Cortex of kidney (tissue), 1 donor: ENCODE data around the gene IGFL1.
"Not testable (repeated sequence)": the region's sequence is repeated elsewhere in the genome, so short reads cannot be mapped to it uniquely, and the experiment has no call there.

Experiments
- DNase-seq: peaks from one replicate; lab custom pipeline; 2025; lab: John Stamatoyannopoulos, UW

Gene IGFL1

GRCh38 chr19:46229442-46229841 lies at the start of gene IGFL1:
Gene IGFL1 (plus strand): TSS chr19:46229742. CDS start chr19:46229775, 33 bp downstream.
- DNase-seq = no peak

GRCh38 chr19:46180701-46181387 lies 48.7 kb upstream of the IGFL1 start:
- no peak for DNase-seq

GRCh38 chr19:46181388-46181779 lies 48.2 kb upstream of the IGFL1 start:
- DNase-seq = no peak

- no peak for DNase-seq
These were observed 47.1 kb upstream of the IGFL1 start for GRCh38 chr19:46182476-46182875.

GRCh38 chr19:46184775-46185710 lies 44.5 kb upstream of the IGFL1 start:
- DNase-seq = not testable (repeated sequence)

GRCh38 chr19:46186101-46186716 lies 43.3 kb upstream of the IGFL1 start:
- DNase-seq = no peak

- DNase-seq = no peak
These were observed 42.8 kb upstream of the IGFL1 start for GRCh38 chr19:46186717-46187101.

- DNase-seq = no peak
These were observed 39.3 kb upstream of the IGFL1 start for GRCh38 chr19:46189971-46190888.

GRCh38 chr19:46191356-46191755 lies 38.2 kb upstream of the IGFL1 start:
- no peak for DNase-seq

- no peak for DNase-seq
These were observed 37.6 kb upstream of the IGFL1 start for GRCh38 chr19:46191972-46192371.

- DNase-seq = not testable (repeated sequence)
These were observed 36.9 kb upstream of the IGFL1 start for GRCh38 chr19:46192626-46192991.

GRCh38 chr19:46192992-46193650 lies 36.4 kb upstream of the IGFL1 start:
- no peak for DNase-seq

GRCh38 chr19:46193678-46194077 lies 35.9 kb upstream of the IGFL1 start:
- DNase-seq = no peak

GRCh38 chr19:46195104-46195503 lies 34.4 kb upstream of the IGFL1 start:
- no peak for DNase-seq

GRCh38 chr19:46195919-46196318 lies 33.6 kb upstream of the IGFL1 start:
- not testable (repeated sequence) for DNase-seq

- DNase-seq = no peak
These were observed 33.0 kb upstream of the IGFL1 start for GRCh38 chr19:46196410-46197124.

- DNase-seq = no peak
These were observed 32.0 kb upstream of the IGFL1 start for GRCh38 chr19:46197314-46198070.

GRCh38 chr19:46198756-46199155 lies 30.8 kb upstream of the IGFL1 start:
- no peak for DNase-seq

- DNase-seq = no peak
These were observed 27.9 kb upstream of the IGFL1 start for GRCh38 chr19:46201454-46202310.
